HepG2 (cell line): ENCODE measurements around the gene KIRREL3. TPM values are rescaled to one million over a fixed set of nuclear protein-coding genes. Genes with fewer than 3 reads are reported as not detected.
A peak's percentile ranks its signal among the peaks of the same experiment; 100 is the strongest.

Experiments
- ATAC-seq: fragments of 200-7000 bp; cut with Tn5 transposase; 3 replicates; pipeline ENCODE4 v1.9.1; 2020; ENCODE audit warnings: mild to moderate bottlenecking, moderate library complexity
- BruUV-seq: library from RNA; stranded (reverse); fragments of 400-500 nt; replicated peaks from 2 replicates; lab custom pipeline; 2021; lab: Mats Ljungman, UMichigan
- CTCF ChIA-PET: fragments of 300-600 bp; formaldehyde crosslinking; extraction: SDS; loops from one replicate; lab custom pipeline; 2021; ENCODE audit warnings: low total read pairs, inconsistent platforms, low intra/inter-chr PET ratio; lab: Yijun Ruan, JAX
- POLR2A ChIA-PET: fragments of 350-600 bp; sonication (Branson Sonifier 250); formaldehyde crosslinking; loops from one replicate; lab custom pipeline; 2020; ENCODE audit warnings: antibody characterized with exemption, inconsistent platforms; lab: Yijun Ruan, JAX
- DNase-seq: peaks from one replicate; pipeline ENCODE4 v3.0.0-alpha.2; 2015; ENCODE audit warnings: low spot score
- FAIRE-seq: peaks from 3 replicates; lab custom pipeline; 2011; peaks lifted over from hg19 to GRCh38; lab: Jason Lieb, UNC
- H2AFZ ChIP-seq: one replicate; pipeline ENCODE4 v1.6.1; 2011; ENCODE audit warnings: low read length, inconsistent platforms
- H3K27ac ChIP-seq: fragments of 300-600 bp; 3 replicates; pipeline ENCODE4 v1.8.0; 2011; ENCODE audit warnings: mixed run types, mild to moderate bottlenecking, mixed read lengths, low read length, inconsistent platforms; ENCODE audit not compliant: insufficient read depth; ENCODE audit errors: extremely low read length
- H3K27me3 ChIP-seq, 2 experiments: fragments of 200-600 bp in 1 of 2; 2 replicates in 1 of 2; 3 replicates in 1 of 2; pipeline versions ENCODE4 v1.6.0 to v1.8.0; 2011; ENCODE audit warnings: low read length in 2 of 2, mild to moderate bottlenecking in 2 of 2, moderate library complexity in 2 of 2, inconsistent platforms in 1 of 2; ENCODE audit not compliant: insufficient read depth in 2 of 2, control insufficient read depth in 1 of 2
- H3K36me3 ChIP-seq, 2 experiments: fragments of 200-600 bp in 1 of 2; replicated peaks in 1 of 2; 2 replicates in 1 of 2; 3 replicates in 1 of 2; pipeline versions ENCODE4 v1.5.1 to v1.8.0; 2011; ENCODE audit warnings: low read length in 2 of 2, inconsistent platforms in 1 of 2; ENCODE audit not compliant: insufficient read depth in 2 of 2, control insufficient read depth in 1 of 2
- H3K4me1 ChIP-seq: 2 replicates; pipeline ENCODE4 v1.5.1; 2012; ENCODE audit warnings: low read length, inconsistent platforms; ENCODE audit not compliant: insufficient read depth
- H3K4me2 ChIP-seq: 2 replicates; pipeline ENCODE4 v1.6.0; 2011; ENCODE audit warnings: low read depth, low read length, inconsistent platforms
- H3K4me3 ChIP-seq, 3 experiments: fragments of 200-600 bp in 1 of 3; sonication (generic), shearing (Covaris generic) in 1 of 3; replicated peaks in 1 of 3; 2 replicates each; pipeline ENCODE4 v1.5.1; 2011 to 2016; ENCODE audit warnings: low read length in 3 of 3, inconsistent platforms in 2 of 3, low read depth in 2 of 3, mild to moderate bottlenecking in 2 of 3, control low read depth in 1 of 3, mixed read lengths in 1 of 3; ENCODE audit not compliant: insufficient read depth in 1 of 3
- H3K79me2 ChIP-seq: one replicate; pipeline ENCODE4 v1.6.1; 2011; ENCODE audit warnings: low read length, inconsistent platforms; ENCODE audit not compliant: insufficient read depth
- H3K9ac ChIP-seq: 2 replicates; pipeline ENCODE4 v1.6.0; 2011; ENCODE audit warnings: mild to moderate bottlenecking, low read depth, low read length, inconsistent platforms; ENCODE audit not compliant: insufficient read depth
- H3K9me3 ChIP-seq: 2 replicates; pipeline ENCODE4 v1.5.1; 2012; ENCODE audit warnings: mild to moderate bottlenecking, low read length
- H4K20me1 ChIP-seq: 2 replicates; pipeline ENCODE4 v1.6.0; 2011; ENCODE audit warnings: inconsistent platforms, mild to moderate bottlenecking, low read length, moderate library complexity; ENCODE audit not compliant: insufficient read depth
- HDAC6 ChIP-seq: fragments of 200-600 bp; sonication (generic); IDR thresholded peaks from 2 replicates; pipeline ENCODE4 v1.7.0; 2017; ENCODE audit warnings: mild to moderate bottlenecking, antibody characterized with exemption, low read length, low read depth
- MTA1 ChIP-seq: sonication (generic); formaldehyde crosslinking; IDR thresholded peaks from 2 replicates; pipeline ENCODE4 v1.4.0; 2020; ENCODE audit warnings: missing genetic modification reagents, mild to moderate bottlenecking, borderline replicate concordance
- SKI ChIP-seq: fragments of 450-650 bp; IDR thresholded peaks from one replicate; pipeline ENCODE4 v1.6.1; 2018; ENCODE audit warnings: mild to moderate bottlenecking; ENCODE audit not compliant: partially characterized antibody
- TP53 ChIP-seq: sonication (generic); formaldehyde crosslinking; conservative IDR thresholded peaks from 2 replicates; pipeline ENCODE4 v1.4.0; 2020; ENCODE audit warnings: missing genetic modification reagents
- ZNF672 ChIP-seq: sonication (generic); formaldehyde crosslinking; IDR thresholded peaks from 2 replicates; pipeline ENCODE4 v1.8.1; 2022; ENCODE audit warnings: missing genetic modification reagents
- ZNF768 ChIP-seq: sonication (generic); formaldehyde crosslinking; IDR thresholded peaks from 2 replicates; pipeline ENCODE4 v1.4.0; 2020; ENCODE audit warnings: missing genetic modification reagents
- WGBS: methylation state at CpG from one replicate; pipeline ENCODE4 v1.1.6; 2017; ENCODE audit warnings: low lambda C conversion rate; 5-methylcytosine and 5-hydroxymethylcytosine counted together
- in situ Hi-C: cut with HindIII; loops from 2 replicates; pipeline ENCODE4 v1.10.0; 2017; ENCODE audit warnings: low pct_unique_long_range_greater_than_20kb; ENCODE audit not compliant: extremely low pct_ligation_motif_present
- intact Hi-C: fragments of 100-400 bp; cut with micrococcal nuclease; formaldehyde crosslinking; loops from one replicate; pipeline ENCODE4 v1.10.0; 2022; ENCODE audit not compliant: unreplicated experiment
- polyA plus RNA-seq, 8 experiments: library from polyadenylated mRNA; depleted of rRNA in 3 of 8; stranded (reverse) in 7 of 8; unstranded in 1 of 8; fragments of >200 nt; fragmentation: Illumina TruSeq in 4 of 8; extraction: Trizol in 4 of 8; gene quantifications; 2 replicates each; pipeline versions ENCODE4 v1.2.1 to v1.2.3, GENCODE V29; 2011 to 2016; ENCODE audit warnings: low read depth in 4 of 8, missing spikeins in 1 of 8, mixed read lengths in 1 of 8; ENCODE audit not compliant: insufficient read depth in 1 of 8
- total RNA-seq, 5 experiments: library from RNA; depleted of rRNA; stranded (reverse); fragments of >200 nt; fragmentation: Illumina TruSeq; extraction: Trizol; gene quantifications; 2 replicates each; pipeline ENCODE4 v1.2.3, GENCODE V29; 2016; ENCODE audit warnings: low read depth in 1 of 5

The KIRREL3 gene
- total and polyA plus RNA-seq, 2 of the 13 experiments (the other 11 are each of a cell fraction or from before 2014, with no cell fraction given), result not detected

DNA sequence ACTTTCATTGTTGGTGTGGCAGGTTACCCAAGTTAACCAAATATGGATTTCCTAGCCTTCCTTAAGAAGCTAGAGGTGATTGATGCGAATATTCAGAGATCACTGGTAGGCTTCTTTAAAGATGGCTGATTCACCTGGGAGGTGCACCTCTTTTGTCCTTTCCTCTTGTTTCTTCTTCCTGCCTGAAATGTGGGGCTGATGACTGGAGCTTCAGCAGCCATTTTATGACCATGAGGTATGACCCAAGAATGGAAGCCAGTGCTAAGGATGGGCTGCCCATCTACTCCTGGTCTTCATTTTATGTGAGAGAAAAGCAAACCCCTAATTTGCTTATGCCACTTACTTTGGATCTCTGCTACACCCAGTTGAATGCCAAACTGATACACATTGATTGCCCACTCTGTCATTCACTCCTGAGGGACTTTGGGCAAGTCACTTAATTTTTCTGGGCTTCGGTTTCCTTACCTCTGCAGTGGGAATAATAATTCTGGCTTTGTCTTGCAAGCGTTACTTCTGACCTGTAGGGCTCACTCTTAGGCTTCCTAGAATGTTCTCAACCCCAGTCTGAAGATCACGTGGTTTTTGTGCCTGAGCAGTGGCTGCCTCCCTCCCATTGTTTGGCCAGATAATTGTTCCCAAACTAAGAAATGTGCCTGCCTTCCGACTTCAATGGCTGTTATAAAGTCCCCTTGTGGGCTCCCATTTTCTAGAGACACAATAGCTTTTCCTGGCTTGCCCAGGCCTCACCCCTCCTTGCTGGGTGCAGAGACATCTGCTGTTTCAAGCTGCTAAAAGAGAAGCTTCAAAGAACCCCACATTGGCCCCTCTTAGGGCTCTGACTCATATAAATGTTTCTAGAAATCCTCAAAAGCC, 402.0 kb downstream of the KIRREL3 start (continued):
- TF ChIP-seq TP53 (CRISPR knock-in tag), result no peak
- TF ChIP-seq, all 625 proteins: peak for 0

- H2AFZ ChIP-seq, result no peak overlapping the region
- H3K79me2 ChIP-seq, result no peaks in the 10 kb centered on the region
- no peaks in the 10 kb centered on the region for H3K36me3 ChIP-seq
- DNase-seq, result no peak
- in situ Hi-C loops (no loop called here), intact Hi-C loops (no loop called here)
- ChIA-PET CTCF (no interaction called here), POLR2A (no interaction called here)
- no peak overlapping the region for H3K9ac ChIP-seq
- FAIRE-seq, result no peak
- no peaks in the 10 kb centered on the region for H4K20me1 ChIP-seq
- H3K4me3 ChIP-seq, result no peak overlapping the region
- no TSS peak for BruUV-seq
- no peak for ATAC-seq
- peak; percentile 53; the same call in 1 of the 2 replicates for TF ChIP-seq ZNF768 (CRISPR knock-in tag)
- TF ChIP-seq ZNF672 (CRISPR knock-in tag), result no peak
- peaks cover 5 to 39% of the 10 kb centered on the region in 2 experiments for H3K27me3 ChIP-seq
- WGBS, result 24% methylated on average over 10 of the region's 10 CpGs
- H3K4me2 ChIP-seq, result no peak overlapping the region
- no peak overlapping the region for H3K27ac ChIP-seq
- no peaks in the 10 kb centered on the region for H3K9me3 ChIP-seq
- H3K4me1 ChIP-seq, result peaks cover 5% of the 10 kb centered on the region
Measured at GRCh38 chr11:126597041-126597440, 403.5 kb downstream of the KIRREL3 start.

GRCh38 chr11:126596474-126596873, 404.1 kb downstream of the KIRREL3 start:
- H3K4me3 ChIP-seq, result no peak overlapping the region
- no peaks in the 10 kb centered on the region for H4K20me1 ChIP-seq
- no peak for ATAC-seq
- no peaks in the 10 kb centered on the region for H3K79me2 ChIP-seq
- TF ChIP-seq HDAC6 (no peak), SKI (no peak), MTA1 (CRISPR knock-in tag) (no peak)
- TF ChIP-seq, all 625 proteins: peak for 0
- Histone ChIP-seq H3K27me3 (peaks cover 5 to 35% of the 10 kb centered on the region in 2 experiments), H3K4me1 (no peaks in the 10 kb centered on the region; the same call in 1 of the 2 replicates), H3K9me3 (no peaks in the 10 kb centered on the region), H3K4me2 (no peak overlapping the region), H3K9ac (no peak overlapping the region), H3K27ac (no peak overlapping the region), H2AFZ (no peak overlapping the region), H3K36me3 (no peaks in the 10 kb centered on the region)
- CTCF ChIA-PET, result no interaction called here
- FAIRE-seq, result no peak
- in situ Hi-C loops, result no loop called here
- BruUV-seq, result no TSS peak
- 0% methylated on average over 3 of the region's 3 CpGs for WGBS
- intact Hi-C loops, result no loop called here
- POLR2A ChIA-PET, result no interaction called here
- DNase-seq, result no peak
